ENCODE results near the gene LDAF1. TPM values are rescaled to one million over a fixed set of nuclear protein-coding genes. Genes with fewer than 3 reads are reported as not detected.

The LDAF1 gene
- total and polyA plus RNA-seq, 2 donors (not counting 1 experiment from before 2014, with no cell fraction given): 11.3 to 21.1 TPM

DNA sequence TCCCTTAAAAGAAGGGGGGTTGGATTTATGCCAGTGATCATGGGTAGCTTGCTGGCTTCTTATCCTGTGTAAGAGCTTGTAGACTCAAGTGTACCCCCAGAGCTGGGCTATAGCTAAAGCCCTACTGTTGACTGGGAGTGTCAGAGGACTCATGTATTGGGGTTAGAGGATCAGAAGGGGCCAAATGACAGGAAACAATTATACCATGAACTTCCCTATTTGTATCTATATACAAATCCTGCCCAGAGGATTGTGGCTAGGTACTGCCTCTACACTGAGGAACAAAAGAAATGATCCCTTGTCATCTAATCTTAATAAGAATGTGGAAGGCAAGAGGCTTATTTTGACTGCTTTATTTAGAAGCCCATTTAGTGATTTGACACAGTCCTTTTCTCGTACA, 38.6 kb downstream of the LDAF1 start:
- ATAC-seq (ENCODE audit: low read depth) (no peak), DNase-seq (no peak)
- ChIA-PET CTCF (interaction anchor here (1.2 kb wide), 1 partner anchor 9 kb away, joined by 5 read pairs; no protein-coding TSS in a partner anchor), POLR2A (no interaction called here)
- WGBS (ENCODE audit: insufficient coverage): 27% methylated on average over 1 of the region's 1 CpG
- TF ChIP-seq EZH2 (IDR thresholded peaks at IDR 0.05; ENCODE audit: borderline replicate concordance, insufficient read depth, low read depth, low read length, poor library complexity, severe bottlenecking): no peak
- TF ChIP-seq, protein P1, sequence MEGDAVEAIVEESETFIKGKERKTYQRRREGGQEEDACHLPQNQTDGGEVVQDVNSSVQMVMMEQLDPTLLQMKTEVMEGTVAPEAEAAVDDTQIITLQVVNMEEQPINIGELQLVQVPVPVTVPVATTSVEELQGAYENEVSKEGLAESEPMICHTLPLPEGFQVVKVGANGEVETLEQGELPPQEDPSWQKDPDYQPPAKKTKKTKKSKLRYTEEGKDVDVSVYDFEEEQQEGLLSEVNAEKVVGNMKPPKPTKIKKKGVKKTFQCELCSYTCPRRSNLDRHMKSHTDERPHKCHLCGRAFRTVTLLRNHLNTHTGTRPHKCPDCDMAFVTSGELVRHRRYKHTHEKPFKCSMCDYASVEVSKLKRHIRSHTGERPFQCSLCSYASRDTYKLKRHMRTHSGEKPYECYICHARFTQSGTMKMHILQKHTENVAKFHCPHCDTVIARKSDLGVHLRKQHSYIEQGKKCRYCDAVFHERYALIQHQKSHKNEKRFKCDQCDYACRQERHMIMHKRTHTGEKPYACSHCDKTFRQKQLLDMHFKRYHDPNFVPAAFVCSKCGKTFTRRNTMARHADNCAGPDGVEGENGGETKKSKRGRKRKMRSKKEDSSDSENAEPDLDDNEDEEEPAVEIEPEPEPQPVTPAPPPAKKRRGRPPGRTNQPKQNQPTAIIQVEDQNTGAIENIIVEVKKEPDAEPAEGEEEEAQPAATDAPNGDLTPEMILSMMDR (IDR thresholded peaks at IDR 0.05): no peak
- H3K36me3 ChIP-seq (replicated peaks in 1 of 2; ENCODE audit: control extremely low read depth in 1 of 2, control insufficient read depth in 1 of 2, extremely low read depth in 1 of 2, insufficient read depth in 2 of 2, low read length in 1 of 2): no peaks in the 10 kb centered on the region
- no peaks in the 10 kb centered on the region for H3K9me3 ChIP-seq (ENCODE audit: control extremely low read depth in 1 of 3, control insufficient read depth in 2 of 3, insufficient read depth in 1 of 3, low read length in 2 of 3)
- H3K9ac ChIP-seq (ENCODE audit: low read length): no peak overlapping the region
- no peaks in the 10 kb centered on the region for H3K79me2 ChIP-seq (ENCODE audit: control insufficient read depth, insufficient read depth, low read length)
- H2AFZ ChIP-seq (ENCODE audit: insufficient read depth, low read depth, low read length, poor library complexity, severe bottlenecking): no peak overlapping the region
- H3K27me3 Mint-ChIP-seq: peaks cover 25% of the 10 kb centered on the region
- H3K4me2 ChIP-seq (replicated peaks; ENCODE audit: low read depth, low read length, poor library complexity, severe bottlenecking): no peak overlapping the region
- H3K27ac ChIP-seq (ENCODE audit: low read length in 2 of 2): no peak overlapping the region
- H3K4me1 ChIP-seq (ENCODE audit: control insufficient read depth in 2 of 2, insufficient read depth in 2 of 2, low read length in 2 of 2): peaks cover 12% of the 10 kb centered on the region in 2 donors
- no peak overlapping the region for H3K4me3 Mint-ChIP-seq
- H3K4me1 Mint-ChIP-seq: peaks cover 17% of the 10 kb centered on the region
- intact Hi-C loops (cut with micrococcal nuclease): no loop called here
- H3K4me3 ChIP-seq (ENCODE audit: control extremely low read depth in 1 of 5, extremely low read depth in 1 of 5, insufficient read depth in 1 of 5, low read depth in 2 of 5, low read length in 4 of 5): no peak overlapping the region
- no peaks in the 10 kb centered on the region for H3K9me3 Mint-ChIP-seq (ENCODE audit: insufficient read depth)
- H3K27ac Mint-ChIP-seq: no peak overlapping the region
- no peaks in the 10 kb centered on the region for H4K20me1 ChIP-seq (ENCODE audit: control insufficient read depth, insufficient read depth, low read length, poor library complexity, severe bottlenecking)
- H3K27me3 ChIP-seq (replicated peaks in 1 of 4; ENCODE audit: control extremely low read depth in 1 of 4, control insufficient read depth in 3 of 4, insufficient read depth in 4 of 4, low read length in 3 of 4): peaks cover 0 to 7% (median 4%) of the 10 kb centered on the region in 4 experiments

DNA sequence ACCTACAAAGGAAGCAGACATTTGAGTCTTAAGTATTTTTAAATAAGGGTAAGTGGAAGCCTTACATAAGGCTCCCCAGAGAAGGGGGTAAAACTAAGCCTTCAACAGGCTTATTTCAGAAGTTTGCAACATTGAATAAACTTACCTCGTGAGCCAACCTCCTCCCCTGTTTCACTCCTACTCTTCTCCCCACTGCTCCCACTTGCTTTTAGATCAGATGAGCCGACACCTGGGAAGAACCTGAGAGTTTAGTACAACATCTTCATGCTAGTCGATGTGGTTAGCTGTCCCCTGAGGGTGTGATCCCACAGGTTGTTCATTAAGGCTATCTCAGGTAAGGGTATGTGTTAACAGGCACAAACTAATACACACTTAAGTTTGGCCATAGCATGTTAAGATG, 39.1 kb downstream of the LDAF1 start:
- Histone ChIP-seq H3K27ac (ENCODE audit: low read length in 2 of 2) (no peak overlapping the region), H3K4me1 (ENCODE audit: control insufficient read depth in 2 of 2, insufficient read depth in 2 of 2, low read length in 2 of 2) (peaks cover 12% of the 10 kb centered on the region in 2 donors), H3K36me3 (replicated peaks in 1 of 2; ENCODE audit: control extremely low read depth in 1 of 2, control insufficient read depth in 1 of 2, extremely low read depth in 1 of 2, insufficient read depth in 2 of 2, low read length in 1 of 2) (no peaks in the 10 kb centered on the region), H3K9me3 (ENCODE audit: control extremely low read depth in 1 of 3, control insufficient read depth in 2 of 3, insufficient read depth in 1 of 3, low read length in 2 of 3) (no peaks in the 10 kb centered on the region), H3K9ac (ENCODE audit: low read length) (no peak overlapping the region), H3K4me3 (ENCODE audit: control extremely low read depth in 1 of 5, extremely low read depth in 1 of 5, insufficient read depth in 1 of 5, low read depth in 2 of 5, low read length in 4 of 5) (no peak overlapping the region), H4K20me1 (ENCODE audit: control insufficient read depth, insufficient read depth, low read length, poor library complexity, severe bottlenecking) (no peaks in the 10 kb centered on the region), H3K79me2 (ENCODE audit: control insufficient read depth, insufficient read depth, low read length) (no peaks in the 10 kb centered on the region), H2AFZ (ENCODE audit: insufficient read depth, low read depth, low read length, poor library complexity, severe bottlenecking) (no peak overlapping the region), H3K27me3 (replicated peaks in 1 of 4; ENCODE audit: control extremely low read depth in 1 of 4, control insufficient read depth in 3 of 4, insufficient read depth in 4 of 4, low read length in 3 of 4) (peaks cover 0 to 7% (median 4%) of the 10 kb centered on the region in 4 experiments), H3K4me2 (replicated peaks; ENCODE audit: low read depth, low read length, poor library complexity, severe bottlenecking) (no peak overlapping the region)
- WGBS (ENCODE audit: insufficient coverage): 78% methylated on average over 3 of the region's 3 CpGs
- no peak for TF ChIP-seq EZH2 (IDR thresholded peaks at IDR 0.05; ENCODE audit: borderline replicate concordance, insufficient read depth, low read depth, low read length, poor library complexity, severe bottlenecking)
- Mint-ChIP-seq H3K4me3 (no peak overlapping the region), H3K27ac (no peak overlapping the region), H3K4me1 (peaks cover 17% of the 10 kb centered on the region), H3K9me3 (ENCODE audit: insufficient read depth) (no peaks in the 10 kb centered on the region), H3K27me3 (peaks cover 25% of the 10 kb centered on the region)
- ChIA-PET POLR2A (no interaction called here), CTCF (no interaction called here)
- DNase-seq (no peak), ATAC-seq (ENCODE audit: low read depth) (no peak)
- intact Hi-C loops (cut with micrococcal nuclease): no loop called here
